ENCODE measurements around the gene TOP1.
A peak's percentile ranks its signal among the peaks of the same experiment; 100 is the strongest.
"Not testable (repeated sequence)": the region's sequence is repeated elsewhere in the genome, so short reads cannot be mapped to it uniquely, and the experiment has no call there.

Gene TOP1

GRCh38 chr20:41095110-41095969, 66.7 kb downstream of the TOP1 start:
- DNase-seq, result peak; percentile 36 to 46

- DNase-seq, result no peak
Observed at GRCh38 chr20:41098703-41099250, 70.2 kb downstream of the TOP1 start.

- no peak for DNase-seq
Observed at GRCh38 chr20:41100001-41100480, 71.4 kb downstream of the TOP1 start.

- no peak for DNase-seq
Observed at GRCh38 chr20:41101660-41102059, 73.0 kb downstream of the TOP1 start.

- no peak for DNase-seq
Observed at GRCh38 chr20:41108531-41108930, 79.9 kb downstream of the TOP1 start.

- DNase-seq, result no peak
Observed at GRCh38 chr20:41110012-41110411, 81.4 kb downstream of the TOP1 start.

GRCh38 chr20:41110930-41111577, 82.4 kb downstream of the TOP1 start:
- DNase-seq, result no peak

GRCh38 chr20:41111578-41111951, 82.9 kb downstream of the TOP1 start:
- no peak for DNase-seq

- no peak for DNase-seq
Observed at GRCh38 chr20:41116282-41116956, 87.8 kb downstream of the TOP1 start.

GRCh38 chr20:41118159-41118558, 89.5 kb downstream of the TOP1 start:
- not testable (repeated sequence) for DNase-seq

- DNase-seq, result no peak
Observed at GRCh38 chr20:41118632-41119031, 90.0 kb downstream of the TOP1 start.

GRCh38 chr20:41119614-41120561, 91.3 kb downstream of the TOP1 start:
- DNase-seq, result no peak

GRCh38 chr20:41121399-41121798, 92.8 kb downstream of the TOP1 start:
- DNase-seq, result no peak

GRCh38 chr20:41123631-41124030, 95.0 kb downstream of the TOP1 start:
- DNase-seq, result no peak

GRCh38 chr20:41124451-41125094, 96.0 kb downstream of the TOP1 start:
- no peak for DNase-seq

- DNase-seq, result no peak
Observed at GRCh38 chr20:41125530-41126457, 97.2 kb downstream of the TOP1 start.

GRCh38 chr20:41126719-41127118, 98.1 kb downstream of the TOP1 start:
- no peak for DNase-seq

GRCh38 chr20:41128317-41128716, 99.7 kb downstream of the TOP1 start:
- not testable (repeated sequence) for DNase-seq

GRCh38 chr20:41131594-41132387, 103.2 kb downstream of the TOP1 start:
- DNase-seq, result no peak

- not testable (repeated sequence) for DNase-seq
Observed at GRCh38 chr20:41132388-41132775, 103.8 kb downstream of the TOP1 start.
